NCI-H748 (cell line): ENCODE data around the gene SECTM1.

Experiments used
- DNase-seq: peaks from one replicate; lab custom pipeline; 2025; ENCODE audit not compliant: unreplicated experiment; lab: John Stamatoyannopoulos, UW

SECTM1 gene

DNA sequence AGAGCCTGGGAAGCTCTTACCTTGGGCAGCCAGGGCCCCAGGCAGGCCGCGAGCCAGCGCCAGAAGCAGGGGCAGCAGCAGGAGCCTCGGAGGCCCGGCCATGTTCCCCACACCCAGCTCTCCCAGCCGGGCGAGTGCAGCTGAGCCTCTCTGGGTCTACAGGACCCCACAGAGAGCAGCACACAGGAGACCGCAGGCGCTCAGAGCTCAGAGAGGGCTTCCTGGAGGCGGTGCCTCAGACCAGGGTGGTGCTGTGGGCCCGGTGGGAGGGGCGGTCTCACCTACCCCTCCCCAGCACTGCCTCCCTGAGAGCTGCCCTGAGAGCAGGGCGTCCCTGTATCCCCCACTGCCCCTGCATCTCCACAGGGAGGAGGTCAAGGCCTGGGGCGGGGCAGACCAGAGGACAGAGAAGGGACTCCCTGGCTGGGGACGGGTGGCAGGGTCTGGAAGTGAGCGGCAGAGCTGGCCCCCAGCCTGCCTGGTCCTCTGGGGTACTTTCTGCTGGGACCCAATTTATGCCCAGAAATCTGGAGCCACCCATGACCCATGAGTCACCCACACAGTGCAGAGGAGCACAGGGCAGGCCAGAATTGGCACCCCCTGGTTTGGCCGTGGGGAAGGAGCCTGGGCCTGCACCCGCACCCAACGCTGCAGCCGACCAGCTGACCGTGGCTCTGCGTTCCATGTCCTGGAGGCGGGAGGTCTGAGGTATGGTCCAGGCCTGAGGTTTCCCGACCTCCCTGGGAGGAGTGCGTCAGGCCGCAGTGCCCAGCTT, 16.0 kb downstream of the SECTM1 start, which contains the start of gene CD7:
Gene CD7 (minus strand): TSS at position 215 of the 775 bp plus-strand sequence. CDS start 113 bp downstream, at position 102.
- no peak for DNase-seq

- no peak for DNase-seq
Measured at GRCh38 chr17:82316651-82317393, 16.7 kb downstream of the SECTM1 start.

GRCh38 chr17:82315703-82316358, 17.7 kb downstream of the SECTM1 start:
- DNase-seq: no peak

- DNase-seq: no peak
Measured at GRCh38 chr17:82314727-82315605, 18.6 kb downstream of the SECTM1 start.

GRCh38 chr17:82314012-82314726, 19.4 kb downstream of the SECTM1 start:
- no peak for DNase-seq

- DNase-seq: no peak
Measured at GRCh38 chr17:82313195-82314011, 20.2 kb downstream of the SECTM1 start.

GRCh38 chr17:82311971-82312370, 21.6 kb downstream of the SECTM1 start:
- no peak for DNase-seq

DNA sequence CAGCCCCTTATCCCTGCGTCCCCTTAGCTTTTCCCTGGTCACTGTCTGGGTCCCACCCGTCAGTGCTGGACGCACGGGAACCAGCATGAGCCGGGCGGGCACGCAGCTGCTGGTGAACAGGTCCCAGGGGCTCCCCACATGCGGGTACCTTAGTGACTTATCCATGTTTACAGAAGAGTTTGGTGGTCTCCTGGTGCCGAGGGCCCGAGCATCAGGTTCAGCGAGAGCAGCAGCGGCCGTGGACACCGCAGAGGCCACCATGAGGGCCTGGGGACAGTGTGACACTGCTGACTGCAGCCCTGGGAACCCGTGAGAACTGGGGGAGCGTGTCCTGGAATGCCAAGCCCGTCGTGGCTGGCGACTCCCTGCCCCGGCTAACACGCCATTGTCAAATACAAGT, 22.7 kb downstream of the SECTM1 start:
- DNase-seq: no peak

DNA sequence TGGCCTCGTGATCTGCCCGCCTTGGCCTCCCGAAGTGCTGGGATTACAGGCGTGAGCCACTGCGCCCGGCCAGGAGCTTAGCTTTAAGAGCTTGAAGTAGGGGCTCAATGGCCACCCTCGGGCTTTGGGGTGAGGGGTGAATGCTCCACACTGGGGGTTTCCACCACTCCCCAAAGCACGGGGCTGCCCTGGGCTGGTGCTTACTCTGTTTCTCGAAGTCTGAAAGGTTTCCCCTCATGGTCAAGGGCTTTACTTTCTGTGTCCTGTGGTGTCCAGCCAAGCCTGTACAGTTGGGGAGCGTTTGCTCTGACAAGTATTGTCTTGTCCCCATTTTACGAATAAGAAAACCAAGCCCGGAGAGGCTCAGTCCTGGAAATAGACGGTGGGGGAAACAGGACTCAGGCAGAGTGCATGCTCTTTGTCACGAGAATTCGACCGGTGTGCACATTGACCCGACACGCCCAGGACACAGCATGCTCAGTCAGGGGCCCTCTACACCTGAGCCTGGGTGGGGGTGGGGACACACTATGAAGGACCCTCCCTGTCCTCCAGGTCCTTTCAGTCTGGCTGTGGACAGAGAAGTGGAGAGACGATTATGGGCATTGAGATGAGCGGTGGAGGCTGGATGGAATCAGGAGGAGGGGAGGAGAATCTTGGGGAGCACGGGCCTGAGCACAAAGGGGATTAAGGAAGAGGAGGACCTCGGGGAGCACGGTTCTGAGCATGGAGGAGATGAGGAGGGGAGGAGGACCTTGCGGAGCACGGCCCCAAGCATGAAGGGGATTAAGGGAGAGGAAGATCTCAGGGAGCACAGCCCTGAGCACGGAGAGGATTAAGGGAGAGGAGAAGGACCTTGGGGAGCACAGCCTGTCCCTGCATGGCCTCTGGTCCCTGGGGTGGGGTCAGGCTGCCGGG, 23.7 kb downstream of the SECTM1 start:
- no peak for DNase-seq

DNA sequence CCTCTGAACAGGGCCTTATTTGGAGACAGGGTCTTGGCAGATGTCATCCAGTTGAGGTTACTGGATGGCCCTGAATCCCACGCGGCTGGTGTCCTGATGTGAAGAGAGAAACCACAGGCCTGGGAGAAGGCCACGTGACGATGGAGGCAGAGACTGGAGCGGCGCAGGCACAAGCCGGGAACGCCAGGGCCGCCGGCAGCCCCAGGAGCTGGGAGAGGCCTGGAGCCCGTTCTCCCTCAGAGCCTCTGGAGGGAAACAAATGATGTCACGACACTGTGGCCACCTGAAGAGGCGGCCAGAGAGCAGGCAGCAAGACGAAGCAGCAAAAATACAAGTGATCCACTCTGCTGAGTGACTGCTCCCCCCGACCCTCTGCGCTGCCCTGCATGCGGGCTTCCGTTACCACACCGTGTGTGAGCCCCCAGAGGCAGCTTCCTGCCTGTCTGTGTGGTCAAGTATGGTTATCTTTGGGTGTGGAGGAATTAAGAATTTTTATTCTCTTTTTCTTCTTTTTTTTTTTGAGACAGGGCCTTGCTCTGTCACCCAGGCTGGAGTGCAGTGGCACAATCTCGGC, 27.8 kb downstream of the SECTM1 start:
- DNase-seq: no peak

DNA sequence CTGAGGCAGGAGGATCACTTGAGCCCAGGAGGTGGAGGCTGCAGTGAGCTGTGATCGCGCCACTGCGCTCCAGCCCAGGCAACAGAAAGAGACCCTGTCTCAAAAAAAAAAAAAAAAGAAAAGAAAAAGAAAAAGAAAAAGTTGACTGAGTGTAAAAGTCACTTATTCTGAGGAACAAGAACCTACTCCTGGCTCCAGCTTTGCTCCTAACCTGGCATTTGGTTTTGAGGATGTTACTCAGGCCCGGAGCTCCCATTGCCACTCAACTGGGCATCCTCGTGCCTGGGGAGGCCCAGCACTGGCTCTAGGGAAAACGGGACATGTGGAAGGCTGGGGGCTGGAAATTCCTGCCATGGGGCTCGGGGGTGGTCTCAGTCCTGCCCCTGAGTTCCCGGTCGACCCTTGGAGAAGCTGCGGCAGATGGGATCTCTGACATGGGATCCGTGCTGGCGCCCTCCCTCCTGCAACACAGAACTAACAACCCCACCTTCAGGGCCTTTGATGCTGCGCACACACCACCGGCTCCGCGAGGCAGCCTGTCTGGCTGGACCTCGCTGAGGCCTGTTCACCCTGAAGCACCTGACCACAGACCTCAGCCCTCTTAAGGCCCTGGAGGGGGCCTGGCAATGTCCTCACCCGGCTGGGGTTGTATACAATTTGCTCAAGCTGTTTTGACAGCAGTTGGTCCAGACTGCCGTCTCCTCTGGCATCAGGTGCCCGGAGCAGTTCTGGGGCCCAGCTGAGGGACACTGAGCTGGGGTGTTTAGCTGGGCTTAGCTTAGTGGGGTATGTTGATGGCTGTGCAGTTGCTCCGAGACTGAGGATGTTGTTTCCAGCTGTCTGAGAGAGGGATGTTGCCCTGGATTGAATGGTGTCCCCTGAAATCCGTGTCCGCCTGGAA, 28.5 kb downstream of the SECTM1 start:
- no peak for DNase-seq

DNA sequence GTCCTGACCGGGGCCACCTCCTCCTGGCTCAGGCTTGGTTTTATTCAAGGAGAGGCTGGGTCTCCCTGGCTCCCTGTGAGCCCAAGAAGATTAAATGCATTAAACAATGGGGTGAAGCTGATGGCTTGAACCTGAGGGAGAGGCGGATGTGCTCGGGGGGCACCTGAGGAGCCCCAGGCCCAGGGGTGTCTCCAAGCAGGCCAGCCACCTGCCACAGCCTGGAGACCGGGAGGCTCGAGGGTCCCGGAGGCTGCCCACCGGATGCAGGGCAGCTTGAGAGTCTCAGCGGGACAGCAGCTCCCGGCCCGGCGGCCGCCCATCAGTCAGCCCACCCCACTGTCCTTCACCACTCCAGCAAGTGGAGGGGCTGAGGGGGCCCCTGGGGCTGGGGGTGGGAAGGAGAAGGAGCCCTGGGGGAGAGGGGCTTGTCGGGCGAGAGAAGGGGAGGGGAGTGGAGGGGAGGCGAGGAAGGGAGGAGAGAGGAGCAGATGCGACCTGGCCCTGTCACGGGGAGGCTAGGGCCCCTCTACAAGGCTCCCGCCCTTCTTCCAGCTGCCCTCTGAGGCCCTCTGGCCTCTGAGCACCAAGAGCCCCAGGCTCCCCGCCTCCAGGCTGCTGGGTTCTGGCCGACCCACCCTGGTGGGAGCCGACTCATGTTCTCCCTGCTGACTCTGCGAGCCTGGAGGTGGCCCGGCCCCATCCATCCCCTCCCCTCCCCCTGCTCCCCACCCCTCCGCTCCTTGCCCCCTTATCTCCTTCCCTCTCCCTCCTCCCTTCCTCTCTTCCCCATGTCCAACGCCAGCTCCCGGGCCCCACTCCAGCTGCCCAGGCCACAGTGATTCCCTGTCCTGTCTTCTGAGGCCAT, 29.4 kb downstream of the SECTM1 start:
- no peak for DNase-seq

- no peak for DNase-seq
Measured at GRCh38 chr17:82302991-82303943, 30.3 kb downstream of the SECTM1 start.

DNA sequence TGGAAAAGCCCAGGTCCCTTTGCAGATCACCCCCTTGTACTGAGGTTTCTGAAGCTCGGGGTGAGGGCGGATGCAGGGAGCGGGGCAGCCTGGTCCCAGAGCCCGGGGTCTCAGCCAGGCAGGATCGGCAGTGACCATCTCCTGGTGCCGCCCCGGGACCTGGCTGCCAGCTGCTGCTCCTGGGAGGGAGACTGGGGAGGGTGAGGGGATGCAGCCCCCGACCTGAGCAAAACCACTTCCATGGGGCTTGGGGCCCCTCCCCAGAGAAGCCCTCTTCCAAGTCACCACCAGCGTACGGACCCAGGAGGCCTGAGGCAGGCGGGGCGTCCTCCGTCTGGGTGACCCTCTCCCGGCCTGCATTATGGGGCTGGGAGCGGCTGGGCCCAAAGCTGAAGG, 31.0 kb downstream of the SECTM1 start:
- DNase-seq: no peak
